CD1c-positive myeloid dendritic cell (primary cell): ENCODE results near the gene ITGAV.
A peak's percentile ranks its signal among the peaks of the same experiment; 100 is the strongest.

Experiments used
- DNase-seq: peaks from one replicate; pipeline ENCODE4 v3.0.0-alpha.2; 2016; ENCODE audit errors: extremely low spot score

ITGAV gene

DNA sequence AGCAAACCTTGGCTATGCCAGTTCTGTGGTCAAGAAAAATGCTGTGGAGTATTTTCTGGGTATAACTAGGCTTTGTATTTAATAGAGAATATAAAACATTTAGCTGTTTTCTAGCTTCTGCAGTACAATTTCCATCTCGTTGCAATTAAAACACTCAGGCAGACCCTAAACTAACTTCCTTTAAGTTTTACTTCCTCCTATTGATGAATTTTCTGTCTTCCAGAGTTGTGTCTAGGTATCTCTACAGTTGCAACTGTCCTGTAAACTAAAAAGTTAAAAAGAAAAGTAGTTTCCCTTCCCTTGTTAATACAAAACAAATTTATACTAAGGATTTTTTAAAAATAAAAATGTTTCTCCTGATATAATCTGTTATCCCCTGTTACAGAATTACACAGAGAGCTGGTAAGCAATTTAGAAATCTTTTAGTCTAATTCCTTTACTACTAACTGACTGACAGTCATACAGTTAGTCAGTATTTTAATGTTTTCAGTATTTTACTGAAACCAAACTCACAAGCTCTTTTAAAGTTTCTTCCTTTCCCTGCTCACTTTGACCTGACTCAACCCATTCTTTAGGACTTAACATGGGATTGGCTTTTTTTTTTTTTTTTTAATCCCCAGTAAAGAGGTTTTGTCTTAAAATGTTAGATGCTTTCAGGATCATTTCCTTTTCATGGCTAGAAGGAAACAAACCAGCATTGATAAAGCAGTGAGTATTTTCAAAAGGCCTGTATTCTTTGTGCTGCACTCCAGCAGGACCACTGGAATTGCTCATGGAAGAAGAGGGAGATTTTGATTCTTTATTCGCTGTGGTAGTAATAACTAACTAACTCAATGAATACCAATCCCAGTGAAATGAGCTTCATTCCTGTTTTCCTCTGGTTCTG, 22.9 kb downstream of the ITGAV start:
- DNase-seq = no peak

GRCh38 chr2:186614373-186614772, 24.5 kb downstream of the ITGAV start:
- DNase-seq = no peak

- DNase-seq = no peak
These were observed 27.3 kb downstream of the ITGAV start for GRCh38 chr2:186617148-186617547.

DNA sequence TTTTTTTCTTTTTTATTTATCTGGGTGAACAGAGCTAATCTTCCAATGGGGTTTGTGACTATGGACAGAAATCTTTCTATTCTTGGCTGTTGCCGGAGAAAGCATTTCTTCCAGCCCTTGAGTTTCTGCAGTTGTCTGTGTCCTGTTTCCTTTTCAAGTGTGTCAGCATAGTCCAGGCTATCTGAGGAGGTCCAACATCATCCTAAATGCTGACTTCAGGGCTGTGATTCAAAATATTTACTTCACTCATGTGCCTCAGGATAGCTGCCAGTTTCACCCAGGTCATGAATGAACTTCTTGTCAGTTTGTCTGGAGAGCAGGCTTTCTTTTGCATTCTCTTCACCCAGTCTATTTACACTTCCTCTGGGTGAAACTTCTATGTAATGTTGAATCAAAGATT, 27.9 kb downstream of the ITGAV start:
- DNase-seq = no peak

- DNase-seq = no peak
These were observed 28.8 kb downstream of the ITGAV start for GRCh38 chr2:186618696-186619095.

DNA sequence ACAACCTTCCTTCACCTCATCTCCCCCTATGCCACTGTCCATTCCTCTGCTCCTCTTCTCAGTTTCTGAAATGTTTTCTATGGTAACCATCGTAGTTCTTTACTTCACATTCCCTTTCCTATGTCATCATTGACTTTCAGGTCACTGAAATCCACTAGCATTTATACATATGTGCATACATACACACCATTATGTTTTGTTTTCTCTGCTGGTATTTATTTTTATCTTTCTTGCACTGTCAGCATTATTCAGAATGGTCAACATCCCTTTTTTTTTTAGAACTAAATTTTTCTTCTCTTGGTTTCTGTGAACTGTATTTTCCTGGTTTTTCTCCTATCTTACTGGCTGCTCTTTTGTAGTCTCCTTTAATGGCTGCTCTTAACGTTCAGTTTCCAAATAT, 33.2 kb downstream of the ITGAV start:
- DNase-seq = no peak

DNA sequence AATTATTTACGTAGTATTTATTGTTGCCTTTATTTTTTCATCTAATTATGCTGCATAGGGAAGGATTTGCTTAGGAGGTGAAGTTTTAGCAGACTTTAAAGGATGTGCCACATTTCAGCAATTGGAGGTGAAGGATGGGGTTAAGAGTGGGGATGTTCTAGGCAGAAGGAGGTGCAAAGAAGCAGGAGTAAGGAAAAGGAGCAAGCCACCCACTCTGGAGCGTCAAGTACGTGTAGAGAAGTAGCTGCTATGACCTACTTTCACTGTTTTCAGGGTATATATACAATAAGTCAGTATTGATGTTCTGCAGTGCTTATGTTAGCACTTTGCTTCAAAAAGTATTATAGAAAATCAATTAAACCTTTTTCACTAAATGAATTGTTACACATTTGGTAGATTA, 34.4 kb downstream of the ITGAV start:
- no peak for DNase-seq

- peak; percentile 26 for DNase-seq
These were observed 39.6 kb downstream of the ITGAV start for GRCh38 chr2:186629250-186629996.

GRCh38 chr2:186632417-186632816, 42.6 kb downstream of the ITGAV start:
- DNase-seq = no peak

DNA sequence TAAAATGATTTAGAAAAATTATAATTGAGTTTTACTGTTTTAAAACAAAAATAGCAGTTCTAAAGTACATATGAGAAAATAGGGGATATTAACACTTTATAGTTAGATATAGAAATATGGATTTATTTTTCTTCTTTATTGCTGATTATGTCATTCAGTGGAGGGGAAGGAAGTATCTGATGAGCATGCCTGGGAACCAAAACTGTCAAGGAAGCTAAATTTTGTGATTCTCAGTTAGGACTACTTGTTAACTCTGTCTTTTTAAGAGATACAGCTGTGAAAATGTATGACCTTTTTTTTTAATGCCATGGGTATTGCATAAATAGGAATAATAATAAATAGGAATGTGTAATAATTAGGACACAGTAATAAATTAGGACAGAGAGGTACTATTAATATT, 44.8 kb downstream of the ITGAV start:
- no peak for DNase-seq

DNA sequence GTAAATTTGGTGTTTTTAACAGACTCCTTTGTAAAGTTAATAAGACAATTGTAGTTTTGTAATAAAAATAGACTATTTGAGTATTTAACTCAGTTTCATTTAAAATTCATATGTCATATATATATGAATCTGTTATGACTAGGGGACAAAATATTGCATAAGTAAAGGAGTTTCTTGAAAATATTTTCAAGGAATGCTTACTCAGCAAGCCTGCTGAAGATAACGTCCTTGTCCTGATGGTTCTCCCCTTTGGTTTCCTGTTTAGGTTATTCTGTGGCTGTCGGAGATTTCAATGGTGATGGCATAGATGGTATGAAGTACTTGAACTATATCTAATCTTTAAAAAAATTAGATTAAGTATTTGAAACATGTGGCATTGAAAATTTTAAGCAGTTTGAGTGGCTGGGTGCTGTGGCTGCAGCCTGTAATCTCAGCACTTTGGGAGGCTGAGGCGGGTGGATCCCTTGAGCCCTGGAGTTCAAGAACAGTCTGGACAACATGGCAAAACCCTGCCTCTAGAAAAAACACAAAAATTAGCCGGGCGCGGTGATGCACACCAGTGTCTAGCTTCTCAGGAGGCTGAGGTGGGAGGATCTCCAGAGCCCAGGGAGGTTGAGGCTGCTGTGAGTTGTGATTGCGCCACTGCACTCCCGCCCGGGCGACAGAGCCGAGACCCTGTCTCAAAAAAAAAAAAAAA, 47.1 kb downstream of the ITGAV start:
- no peak for DNase-seq

GRCh38 chr2:186637497-186637800, 47.6 kb downstream of the ITGAV start:
- peak; percentile 44 for DNase-seq

GRCh38 chr2:186639939-186640338, 50.1 kb downstream of the ITGAV start:
- no peak for DNase-seq

DNA sequence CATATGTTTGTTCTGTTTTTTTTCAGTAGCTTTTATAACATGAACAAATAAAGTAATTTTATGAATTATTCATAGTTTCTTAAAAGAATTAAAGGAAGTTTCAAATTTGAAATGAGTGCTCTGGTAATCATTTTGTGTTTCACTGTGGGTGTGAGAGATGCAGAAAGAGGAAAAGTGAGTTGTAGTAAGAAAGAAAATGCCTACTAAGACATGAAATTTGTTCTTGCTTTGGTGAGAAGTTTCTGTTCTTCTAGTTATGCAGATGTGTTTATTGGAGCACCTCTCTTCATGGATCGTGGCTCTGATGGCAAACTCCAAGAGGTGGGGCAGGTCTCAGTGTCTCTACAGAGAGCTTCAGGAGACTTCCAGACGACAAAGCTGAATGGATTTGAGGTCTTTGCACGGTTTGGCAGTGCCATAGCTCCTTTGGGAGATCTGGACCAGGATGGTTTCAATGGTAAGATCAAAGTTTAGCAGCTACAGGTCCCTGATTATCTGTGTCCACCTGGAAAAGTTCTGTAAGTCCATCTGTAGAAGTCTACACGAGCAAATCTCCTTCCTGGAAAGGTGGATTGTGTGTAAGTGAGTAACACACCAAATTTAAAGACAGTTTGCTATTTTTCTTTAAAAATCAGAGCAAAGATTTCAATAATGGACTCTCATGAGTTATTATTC, 51.4 kb downstream of the ITGAV start:
- no peak for DNase-seq

DNA sequence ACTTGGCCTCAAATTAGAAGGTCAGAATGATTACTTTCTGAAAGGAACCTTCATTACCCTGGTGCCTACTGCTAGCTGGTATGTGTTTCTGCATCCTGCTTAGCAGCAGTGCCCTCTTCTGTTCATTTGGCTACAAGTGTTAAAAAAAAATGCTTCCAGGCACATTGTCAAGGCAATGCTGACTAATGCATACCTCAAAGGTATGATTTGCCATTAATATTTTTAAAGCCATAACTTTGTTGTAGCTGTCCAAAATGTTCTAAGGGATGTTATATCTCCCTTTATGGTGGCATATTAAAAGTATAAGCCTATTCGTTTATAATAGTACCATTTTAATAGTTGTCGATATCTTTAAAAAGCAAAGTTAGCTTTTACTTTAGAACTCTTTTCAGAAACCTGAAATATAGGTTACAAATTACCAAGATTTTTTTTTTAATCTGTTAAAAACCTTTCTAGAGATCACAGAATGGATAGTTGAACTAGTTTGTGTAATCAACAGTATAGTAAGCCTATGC, 52.0 kb downstream of the ITGAV start:
- DNase-seq = peak; percentile 48

GRCh38 chr2:186644791-186645190, 54.9 kb downstream of the ITGAV start:
- DNase-seq = no peak

- DNase-seq = no peak
These were observed 56.1 kb downstream of the ITGAV start for GRCh38 chr2:186645999-186646398.

GRCh38 chr2:186648130-186648529, 58.3 kb downstream of the ITGAV start:
- no peak for DNase-seq

DNA sequence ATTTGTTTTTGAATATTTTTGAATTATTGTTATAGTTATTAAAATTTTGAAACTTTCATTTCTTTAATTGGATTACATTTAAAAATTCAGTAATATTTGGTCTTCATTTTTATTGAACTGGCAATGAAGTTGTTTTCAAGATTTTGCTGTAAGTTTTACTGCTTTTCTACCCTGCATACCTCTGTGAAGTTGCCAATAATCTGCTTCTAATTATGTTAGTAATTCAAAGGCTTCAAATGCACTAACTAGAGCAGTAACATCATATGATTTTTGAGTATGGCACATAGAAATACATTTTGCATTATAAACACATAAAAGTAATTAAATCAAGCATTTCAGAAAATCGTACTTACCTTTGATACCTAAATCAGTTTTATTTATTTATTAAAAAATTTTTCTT, 63.7 kb downstream of the ITGAV start:
- DNase-seq = no peak

DNA sequence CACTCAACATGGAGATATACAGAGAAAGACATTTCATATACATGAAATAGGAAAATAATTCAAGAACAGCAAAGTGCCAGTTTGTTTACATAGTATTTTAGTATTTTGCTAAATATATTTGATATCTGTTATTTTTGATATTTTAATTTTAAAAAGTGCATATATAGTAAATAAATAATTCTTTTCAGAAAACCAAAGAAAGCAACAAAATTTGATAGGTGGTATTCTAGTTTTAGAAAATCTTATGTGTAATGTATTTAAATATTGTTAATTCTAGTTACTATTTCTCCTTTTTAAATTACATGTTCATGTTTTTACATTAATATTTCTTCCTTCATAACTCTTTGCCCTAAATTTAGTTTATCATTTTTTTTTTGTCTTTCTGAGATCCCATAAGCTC, 69.5 kb downstream of the ITGAV start:
- DNase-seq = no peak

- no peak for DNase-seq
These were observed 74.7 kb downstream of the ITGAV start for GRCh38 chr2:186664385-186665043.
